Measurements from ENCODE around the gene C1QTNF1.

The C1QTNF1 gene

DNA sequence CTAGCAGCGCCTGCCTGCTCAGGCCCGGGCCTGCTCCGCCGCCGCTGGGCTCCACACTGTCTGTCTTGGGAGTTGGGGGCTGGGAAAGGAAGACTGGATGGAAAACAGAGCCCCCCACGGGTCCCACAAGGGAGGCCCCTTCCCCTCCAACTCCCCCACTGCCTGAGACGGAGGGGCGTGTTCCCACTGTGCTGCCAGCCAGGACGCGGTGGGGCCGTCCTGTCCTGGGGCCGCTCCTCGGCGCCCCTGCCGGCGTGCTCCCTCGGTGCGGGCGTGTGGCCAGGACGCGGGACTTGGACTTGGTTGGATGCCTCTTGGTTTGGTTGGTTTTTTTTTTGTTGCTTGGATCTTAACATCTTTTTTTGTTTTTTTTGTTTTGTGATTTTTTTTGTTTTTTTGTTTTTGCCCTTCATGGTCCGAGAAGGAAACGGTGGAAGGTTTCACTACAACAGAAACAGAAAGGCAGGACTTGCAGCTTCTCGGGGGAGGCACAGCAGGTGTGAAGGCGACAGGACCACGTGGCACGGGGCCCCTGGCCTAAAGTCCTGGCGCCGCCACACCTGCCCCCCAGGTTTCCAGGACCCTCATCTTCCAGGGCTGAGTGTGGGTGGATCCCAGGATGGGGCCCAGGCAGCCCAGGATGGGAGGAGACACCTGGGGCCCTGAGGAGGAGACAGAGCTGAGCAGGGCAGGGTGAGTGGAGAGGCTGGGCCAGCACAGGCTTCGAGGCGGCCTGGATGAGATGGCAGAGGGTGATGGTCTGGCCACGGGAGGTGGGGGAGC lies 66.7 kb downstream of the C1QTNF1 start:
- TF ChIP-seq GATA3 (IDR thresholded peaks at IDR 0.05; ENCODE audit: low read depth, low read length) (no peak), GATA2 (IDR thresholded peaks at IDR 0.05; ENCODE audit: low read depth, low read length) (no peak)

DNA sequence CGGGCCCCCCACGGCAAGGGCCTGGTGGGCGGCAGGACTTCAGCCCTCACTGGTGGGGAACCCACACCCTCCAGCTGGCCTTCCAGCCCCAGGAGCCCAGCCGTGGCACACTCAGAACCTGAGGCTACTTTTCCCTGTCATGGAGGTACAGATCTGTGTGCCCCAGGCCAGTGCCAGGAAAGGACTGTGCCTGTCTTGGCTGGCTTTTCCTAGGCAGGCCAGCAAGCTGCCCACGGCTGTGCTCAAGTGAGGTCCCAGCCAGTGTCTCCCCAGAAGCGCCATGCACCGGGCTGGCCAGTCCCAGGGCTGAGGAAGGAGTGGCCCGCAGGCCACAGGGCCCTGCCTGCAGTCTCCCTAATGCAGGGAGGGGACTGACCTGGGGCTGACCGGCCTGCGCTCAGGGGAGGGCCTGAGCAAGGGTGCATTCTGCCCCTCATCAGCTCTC lies 67.3 kb downstream of the C1QTNF1 start:
- TF ChIP-seq GATA2 (IDR thresholded peaks at IDR 0.05; ENCODE audit: low read depth, low read length) (no peak), GATA3 (IDR thresholded peaks at IDR 0.05; ENCODE audit: low read depth, low read length) (no peak)

DNA sequence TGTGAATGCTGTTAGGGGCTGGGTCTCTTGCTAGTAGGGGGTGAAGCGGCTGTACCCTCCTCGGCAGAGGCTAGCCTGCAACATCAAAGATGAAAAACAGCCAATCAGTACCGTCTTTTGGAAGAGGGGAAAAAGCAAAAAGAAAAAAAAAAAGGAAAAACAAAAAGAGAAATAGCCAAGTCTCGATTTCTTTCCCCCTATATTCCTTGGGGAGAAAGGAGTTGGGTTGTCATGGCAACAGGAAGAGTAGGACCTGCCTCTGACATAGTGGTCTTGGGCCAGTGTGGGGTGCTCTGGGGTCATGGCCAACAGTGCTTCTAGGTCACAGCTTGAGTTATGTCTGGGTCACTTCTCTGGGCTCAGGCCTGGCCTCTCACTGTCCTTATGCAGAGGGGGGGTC lies 68.6 kb downstream of the C1QTNF1 start:
- TF ChIP-seq GATA3 (IDR thresholded peaks at IDR 0.05; ENCODE audit: low read depth, low read length) (no peak), GATA2 (IDR thresholded peaks at IDR 0.05; ENCODE audit: low read depth, low read length) (no peak)

DNA sequence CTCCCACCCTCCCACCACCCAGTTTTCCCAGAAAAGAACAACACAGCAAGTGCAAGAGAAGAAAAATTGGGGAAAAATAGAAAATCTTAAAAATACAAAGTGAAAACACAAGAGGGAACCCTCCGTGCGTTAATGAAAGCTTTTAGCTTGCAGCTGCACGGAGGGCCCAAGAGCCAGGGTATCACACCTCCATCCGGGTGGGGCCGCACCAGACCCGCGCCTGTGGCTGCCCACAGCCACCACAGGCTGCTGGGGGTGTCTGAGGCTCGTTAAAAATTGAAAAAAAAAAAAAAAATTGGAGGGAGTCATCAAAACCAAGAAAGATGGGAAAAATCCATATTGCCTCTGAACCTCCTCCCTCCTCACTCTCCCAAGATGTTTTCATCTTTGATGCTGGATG lies 69.3 kb downstream of the C1QTNF1 start:
- TF ChIP-seq GATA3 (IDR thresholded peaks at IDR 0.05; ENCODE audit: low read depth, low read length) (no peak), GATA2 (IDR thresholded peaks at IDR 0.05; ENCODE audit: low read depth, low read length) (no peak)

DNA sequence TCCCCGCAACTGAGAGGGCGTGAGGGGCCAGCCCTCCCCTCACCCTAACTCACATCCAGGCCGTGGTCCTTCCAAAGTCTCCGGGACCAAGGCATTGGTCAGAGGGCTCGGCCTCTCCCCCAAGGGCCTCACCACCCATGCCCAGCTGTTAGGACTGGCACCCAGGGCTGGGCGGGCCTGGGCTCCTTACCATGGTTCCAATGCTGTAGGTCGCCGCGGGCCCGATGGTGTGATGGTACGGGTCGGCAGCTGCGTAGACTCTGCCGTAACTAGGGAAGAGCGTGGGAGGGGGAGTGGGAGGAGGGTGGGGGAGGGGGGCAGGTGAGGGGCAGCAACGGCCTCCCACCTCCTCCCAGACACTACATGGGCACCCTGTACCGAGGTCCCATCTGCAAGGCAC lies 70.3 kb downstream of the C1QTNF1 start:
- no peak for TF ChIP-seq GATA2 (IDR thresholded peaks at IDR 0.05; ENCODE audit: low read depth, low read length)
- no peak for TF ChIP-seq GATA3 (IDR thresholded peaks at IDR 0.05; ENCODE audit: low read depth, low read length)

DNA sequence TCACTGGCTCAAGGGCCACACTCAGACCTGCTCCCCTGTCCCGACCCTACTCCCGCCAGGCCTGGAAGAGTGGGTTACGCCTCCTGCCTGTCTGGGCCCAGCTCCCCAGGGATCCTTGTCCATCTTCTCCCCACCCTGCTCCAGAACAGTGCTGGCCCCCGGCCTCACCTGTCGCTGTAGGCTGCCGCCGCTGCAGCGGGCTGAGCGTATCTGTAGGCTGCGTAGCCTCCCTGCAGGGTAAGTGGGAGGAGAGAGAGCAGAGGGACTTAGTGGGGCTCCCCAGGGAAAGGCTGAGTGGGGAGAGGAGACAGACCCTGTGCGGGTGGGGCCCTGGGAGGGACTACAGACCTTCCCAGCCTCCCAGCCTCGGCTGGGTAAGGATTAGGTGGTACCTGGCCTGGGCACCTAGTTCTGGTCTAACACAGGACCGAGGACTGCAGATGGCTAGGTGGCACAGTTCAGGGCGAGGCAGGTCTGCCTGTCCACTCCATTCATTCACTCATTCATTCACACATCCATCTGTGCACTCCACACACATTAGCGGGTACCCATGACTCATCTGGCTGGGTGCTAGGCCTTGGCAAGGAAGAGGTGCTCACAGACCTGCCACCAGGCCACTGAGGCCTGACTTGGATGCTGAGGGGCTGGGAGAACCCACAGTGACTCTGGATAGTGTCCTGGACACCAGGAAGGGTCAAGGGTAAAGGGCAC lies 71.5 kb downstream of the C1QTNF1 start:
- no peak for TF ChIP-seq GATA3 (IDR thresholded peaks at IDR 0.05; ENCODE audit: low read depth, low read length)
- no peak for TF ChIP-seq GATA2 (IDR thresholded peaks at IDR 0.05; ENCODE audit: low read depth, low read length)

DNA sequence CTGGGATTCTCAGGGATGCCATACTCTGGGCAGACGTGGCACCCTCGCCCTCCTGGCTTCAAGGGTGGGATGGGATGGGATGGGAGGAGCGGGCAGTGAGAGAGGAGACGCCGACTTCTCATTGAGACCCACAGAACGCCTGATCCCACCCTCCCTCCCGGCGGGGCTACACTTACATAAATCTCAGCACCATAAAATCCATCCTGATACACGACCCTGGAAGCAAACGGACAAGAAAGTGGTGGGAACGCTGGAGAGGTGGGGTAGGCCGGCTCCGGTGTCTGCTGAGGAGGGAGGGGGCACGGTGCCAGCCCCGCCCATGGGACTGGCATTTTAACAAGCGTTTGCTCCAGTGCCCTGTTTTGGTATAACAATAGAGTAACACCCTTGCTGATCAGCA lies 72.5 kb downstream of the C1QTNF1 start:
- TF ChIP-seq GATA2 (IDR thresholded peaks at IDR 0.05; ENCODE audit: low read depth, low read length) = no peak
- no peak for TF ChIP-seq GATA3 (IDR thresholded peaks at IDR 0.05; ENCODE audit: low read depth, low read length)

DNA sequence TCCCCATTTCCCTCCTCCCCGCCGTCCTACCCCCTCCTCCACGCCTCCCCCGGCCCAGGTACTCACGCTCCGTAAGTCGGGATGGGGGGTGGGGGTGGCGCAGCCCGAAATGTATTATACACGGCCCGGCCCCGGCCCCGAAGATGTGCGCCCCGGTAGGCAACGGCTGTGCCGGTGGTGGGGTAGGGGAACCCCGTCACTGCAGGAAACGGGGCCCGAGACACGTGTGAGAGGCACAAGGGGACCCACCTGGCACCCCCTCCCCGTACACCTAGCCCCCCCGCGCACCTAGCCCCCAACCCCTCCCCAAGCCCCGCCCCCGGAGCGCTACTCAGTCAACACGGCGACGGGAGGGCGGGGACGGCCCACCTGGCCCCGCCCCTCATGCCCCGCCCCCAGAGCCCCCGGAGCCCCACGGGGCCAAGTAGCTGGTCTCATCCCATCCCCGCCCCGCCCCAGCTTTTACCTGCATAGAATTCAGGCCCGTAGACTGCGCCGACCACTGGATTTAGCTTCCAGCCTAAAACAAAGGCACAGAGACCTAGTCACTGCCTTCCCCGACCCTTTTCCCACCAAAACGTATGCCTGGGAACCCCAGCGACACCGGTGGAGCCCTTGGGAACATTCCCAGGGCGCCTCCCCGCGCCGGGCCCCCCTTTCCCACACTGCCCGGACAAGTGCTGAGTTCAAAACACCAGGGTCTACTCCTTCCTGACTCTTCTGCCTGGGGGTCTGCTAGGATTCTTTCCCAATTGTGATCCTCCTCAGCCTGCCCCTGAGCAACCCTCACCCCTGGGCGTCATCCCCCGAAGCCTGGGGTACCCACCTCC lies 73.5 kb downstream of the C1QTNF1 start:
- TF ChIP-seq GATA3 (IDR thresholded peaks at IDR 0.05; ENCODE audit: low read depth, low read length) = no peak
- no peak for TF ChIP-seq GATA2 (IDR thresholded peaks at IDR 0.05; ENCODE audit: low read depth, low read length)

DNA sequence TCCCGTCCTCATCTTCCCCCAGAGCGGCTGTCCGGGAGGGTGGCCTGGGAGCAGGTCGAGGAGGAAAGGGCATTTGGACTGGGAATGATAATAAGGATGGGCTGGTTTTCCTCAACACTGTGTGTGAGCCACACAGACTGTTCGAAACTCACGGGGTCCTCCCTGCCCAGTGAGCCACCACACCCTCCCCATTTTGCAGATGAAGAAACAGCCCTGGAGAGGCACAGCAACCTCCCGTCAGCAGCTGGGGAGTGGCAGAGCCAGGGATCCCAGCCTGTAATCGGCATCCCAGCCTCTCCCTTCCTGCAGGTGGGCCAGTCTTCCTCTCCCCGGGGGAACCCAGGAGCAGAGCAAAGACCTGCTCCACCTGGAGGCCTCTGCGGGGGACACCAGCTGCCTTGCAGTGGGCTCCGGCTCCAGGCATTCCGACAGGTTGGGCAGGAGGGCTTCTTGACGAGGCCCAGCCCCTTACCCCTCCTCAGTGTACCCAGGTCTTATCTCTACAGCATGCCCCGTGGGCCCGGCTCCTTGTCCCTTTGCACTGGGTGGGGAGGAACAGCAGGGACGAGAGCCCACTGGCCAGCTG lies 74.4 kb downstream of the C1QTNF1 start:
- TF ChIP-seq GATA2 (IDR thresholded peaks at IDR 0.05; ENCODE audit: low read depth, low read length) (no peak), GATA3 (IDR thresholded peaks at IDR 0.05; ENCODE audit: low read depth, low read length) (no peak)
